Mesodermal cell (in vitro differentiated cells): ENCODE data around the gene NFKB2.
A peak's percentile ranks its signal among the peaks of the same experiment; 100 is the strongest.

Experiments used
- H3K27ac ChIP-seq: 2 replicates; pipeline ENCODE4 v1.7.0; 2013; ENCODE audit warnings: mild to moderate bottlenecking, low read depth, low read length, moderate library complexity; ENCODE audit not compliant: severe bottlenecking
- H3K36me3 ChIP-seq: 2 replicates; pipeline ENCODE4 v1.7.1; 2013; ENCODE audit warnings: mild to moderate bottlenecking, low read length, moderate library complexity; ENCODE audit not compliant: control insufficient read depth, insufficient read depth
- H3K4me1 ChIP-seq: one replicate; pipeline ENCODE4 v1.7.1; 2013; ENCODE audit warnings: mild to moderate bottlenecking, low read length; ENCODE audit not compliant: insufficient read depth, control insufficient read depth, poor library complexity, severe bottlenecking
- H3K4me3 ChIP-seq: 2 replicates; pipeline ENCODE4 v1.7.0; 2013; ENCODE audit warnings: low read length, control low read depth, mild to moderate bottlenecking; ENCODE audit not compliant: insufficient read depth, poor library complexity, severe bottlenecking; ENCODE audit errors: extremely low read depth
- H3K9me3 ChIP-seq: 2 replicates; pipeline ENCODE4 v1.7.1; 2013; ENCODE audit warnings: mild to moderate bottlenecking, low read length, moderate library complexity; ENCODE audit not compliant: control insufficient read depth
- WGBS, 2 experiments: methylation state at CpG; one replicate each; pipeline ENCODE4 v1.1.5; 2013; ENCODE audit warnings: missing lambda C conversion rate in 2 of 2; ENCODE audit not compliant: insufficient coverage in 2 of 2; 5-methylcytosine and 5-hydroxymethylcytosine counted together

Gene NFKB2

GRCh38 chr10:102376901-102377300 lies 18.6 kb upstream of the NFKB2 start:
- Histone ChIP-seq H3K9me3 (no peaks in the 10 kb centered on the region), H3K36me3 (peaks cover 84% of the 10 kb centered on the region), H3K4me3 (no peak overlapping the region), H3K4me1 (no peaks in the 10 kb centered on the region), H3K27ac (no peak overlapping the region)
- 97 to 98% methylated on average over 9 of the region's 12 CpGs for WGBS, 2 experiments

GRCh38 chr10:102379383-102379782 lies 16.1 kb upstream of the NFKB2 start:
- H3K9me3 ChIP-seq, result no peaks in the 10 kb centered on the region
- no peak overlapping the region for H3K27ac ChIP-seq
- peaks cover 75% of the 10 kb centered on the region for H3K36me3 ChIP-seq
- WGBS, 2 experiments, result 99% methylated on average over 6 of the region's 6 CpGs
- H3K4me1 ChIP-seq, result no peaks in the 10 kb centered on the region
- no peak overlapping the region for H3K4me3 ChIP-seq

DNA sequence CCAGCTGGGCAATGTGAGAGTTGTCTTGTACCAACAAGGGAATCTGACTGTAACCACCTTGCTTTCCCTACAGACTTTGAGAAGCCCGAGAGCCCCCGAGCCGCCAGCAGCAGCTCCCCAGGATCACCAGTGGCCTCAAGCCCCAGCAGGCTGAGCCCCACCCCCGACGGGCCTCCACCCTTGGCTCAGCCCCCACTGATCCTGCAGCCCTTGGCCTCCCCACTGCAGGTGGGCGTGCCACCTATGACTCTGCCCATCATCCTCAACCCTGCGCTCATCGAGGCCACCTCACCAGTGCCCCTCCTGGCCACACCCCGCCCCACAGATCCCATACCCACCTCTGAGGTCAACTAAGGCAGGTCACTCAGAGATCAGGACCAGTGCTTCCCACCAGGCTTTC lies 13.5 kb upstream of the NFKB2 start:
- Histone ChIP-seq H3K9me3 (no peaks in the 10 kb centered on the region), H3K4me3 (no peak overlapping the region), H3K36me3 (peaks cover 53% of the 10 kb centered on the region), H3K27ac (no peak overlapping the region), H3K4me1 (no peaks in the 10 kb centered on the region)
- WGBS, 2 experiments, result 95 to 99% methylated on average over 8 of the region's 9 CpGs

DNA sequence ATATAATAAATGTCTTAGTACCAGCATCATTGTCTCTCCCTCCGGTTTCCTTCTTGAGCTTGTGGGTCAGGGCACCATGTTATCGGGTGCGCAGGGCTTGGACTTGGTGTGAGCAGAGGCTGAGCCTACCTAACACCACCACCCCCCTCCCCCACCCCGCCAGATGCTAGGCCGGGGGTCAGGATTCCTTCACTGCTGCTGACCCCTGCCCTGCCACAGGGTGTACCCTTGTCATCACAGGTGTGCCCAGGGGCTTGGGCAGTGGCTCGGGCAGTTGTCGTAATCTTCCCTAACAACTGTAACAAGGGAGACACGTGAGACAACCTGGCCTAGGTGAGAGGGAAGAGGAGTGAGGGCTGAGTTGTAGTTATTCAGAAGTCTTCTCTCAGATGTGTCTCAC lies 12.6 kb upstream of the NFKB2 start:
- no peaks in the 10 kb centered on the region for H3K4me1 ChIP-seq
- no peaks in the 10 kb centered on the region for H3K9me3 ChIP-seq
- no peak overlapping the region for H3K4me3 ChIP-seq
- peaks cover 49% of the 10 kb centered on the region for H3K36me3 ChIP-seq
- WGBS, 2 experiments, result 100% methylated on average over 5 of the region's 8 CpGs
- no peak overlapping the region for H3K27ac ChIP-seq

DNA sequence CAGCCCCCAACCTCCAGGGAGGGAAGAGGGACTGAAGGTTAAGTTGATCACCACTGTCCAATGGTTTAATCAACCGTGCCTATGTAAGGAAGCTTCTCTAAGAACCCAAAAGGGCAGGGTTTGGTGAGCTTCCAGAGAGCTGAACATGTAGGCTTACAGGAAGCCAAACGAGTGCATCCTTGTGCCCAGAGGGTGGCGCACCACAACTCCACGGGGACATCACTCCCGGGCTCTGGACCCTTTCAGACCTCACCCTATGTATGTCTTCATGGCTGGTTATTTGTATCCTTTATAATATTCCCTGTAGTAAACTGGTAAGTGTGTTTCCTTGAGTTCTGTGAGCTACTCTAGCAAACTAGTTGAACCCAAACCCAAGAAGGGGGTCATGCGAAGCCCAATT lies 11.5 kb upstream of the NFKB2 start:
- no peak overlapping the region for H3K27ac ChIP-seq
- no peaks in the 10 kb centered on the region for H3K9me3 ChIP-seq
- peaks cover 37% of the 10 kb centered on the region for H3K36me3 ChIP-seq
- 61 to 76% methylated on average over 3 to 4 of the region's 6 CpGs for WGBS, 2 experiments
- no peak overlapping the region for H3K4me3 ChIP-seq
- no peaks in the 10 kb centered on the region for H3K4me1 ChIP-seq

DNA sequence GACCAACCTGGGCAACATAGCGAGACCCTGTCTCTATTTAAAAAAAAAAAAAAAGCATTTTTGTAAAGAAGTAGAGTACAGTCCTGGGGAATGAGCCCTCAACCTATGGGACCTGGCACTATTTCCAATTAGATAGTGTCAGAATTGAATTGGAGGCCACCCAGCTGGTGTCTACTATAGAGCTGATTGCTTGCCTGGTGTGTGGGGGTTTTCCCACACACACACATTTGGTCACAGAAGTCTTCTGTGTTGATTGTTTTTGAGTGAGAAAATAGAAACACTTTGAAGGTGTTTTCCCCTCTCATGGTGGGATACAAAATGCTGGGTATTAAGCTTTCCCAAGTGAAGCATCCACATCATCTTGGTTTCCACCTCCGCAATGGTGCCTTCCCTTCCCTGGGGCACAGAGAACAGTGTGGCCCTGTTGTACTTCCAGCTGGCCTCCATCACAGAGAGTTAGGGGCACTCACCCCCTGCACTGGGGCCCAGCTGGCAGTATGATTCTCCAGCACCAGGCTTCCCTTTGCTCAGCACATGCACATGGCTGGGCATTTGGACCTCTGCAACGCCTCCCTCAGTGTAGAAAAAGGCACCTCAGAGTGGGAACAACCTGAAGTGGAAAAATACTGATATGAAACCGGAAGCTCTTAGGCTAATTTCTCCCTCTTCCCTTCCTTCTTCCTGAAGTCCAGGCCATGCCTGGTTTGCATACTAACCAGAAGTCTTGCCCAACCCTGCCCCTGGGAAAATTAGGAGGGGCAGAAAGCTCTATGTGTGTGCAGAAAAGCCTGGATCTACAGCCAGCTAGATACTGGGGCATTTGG lies 10.7 kb upstream of the NFKB2 start:
- no peaks in the 10 kb centered on the region for H3K4me1 ChIP-seq
- no peaks in the 10 kb centered on the region for H3K9me3 ChIP-seq
- H3K36me3 ChIP-seq, result peaks cover 29% of the 10 kb centered on the region
- no peak overlapping the region for H3K4me3 ChIP-seq
- no peak overlapping the region for H3K27ac ChIP-seq
- 79 to 92% methylated on average over 2 to 4 of the region's 4 CpGs for WGBS, 2 experiments

DNA sequence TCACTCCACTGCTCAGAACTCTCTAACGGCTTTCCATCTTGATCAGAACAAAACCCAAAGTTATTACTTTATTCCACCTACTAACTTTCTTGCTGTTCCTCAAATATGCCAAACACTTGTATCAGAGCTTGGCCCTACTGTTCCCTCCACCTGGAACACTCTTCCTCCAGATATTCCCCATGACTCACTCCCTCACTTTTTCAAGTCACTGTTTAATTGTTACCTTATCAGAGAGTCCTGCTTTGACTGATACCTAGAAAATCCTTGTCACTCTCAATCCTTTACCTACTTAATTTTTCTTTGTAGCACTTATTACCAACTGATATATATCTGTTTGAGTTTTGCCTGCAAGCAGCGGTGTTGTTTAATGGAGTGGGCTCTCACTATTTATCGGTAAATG lies 5.6 kb upstream of the NFKB2 start:
- H3K9me3 ChIP-seq, result no peaks in the 10 kb centered on the region
- H3K36me3 ChIP-seq, result no peaks in the 10 kb centered on the region
- H3K27ac ChIP-seq, result no peak overlapping the region
- WGBS, 2 experiments, result 96 to 100% methylated on average over 1 to 3 of the region's 3 CpGs
- peaks cover 3% of the 10 kb centered on the region for H3K4me1 ChIP-seq
- no peak overlapping the region for H3K4me3 ChIP-seq

GRCh38 chr10:102392306-102392705 lies 3.2 kb upstream of the NFKB2 start:
- H3K4me1 ChIP-seq, result peaks cover 11% of the 10 kb centered on the region
- H3K9me3 ChIP-seq, result no peaks in the 10 kb centered on the region
- H3K36me3 ChIP-seq, result no peaks in the 10 kb centered on the region
- 78 to 79% methylated on average over 4 to 5 of the region's 5 CpGs for WGBS, 2 experiments
- no peak overlapping the region for H3K4me3 ChIP-seq
- H3K27ac ChIP-seq, result no peak overlapping the region

DNA sequence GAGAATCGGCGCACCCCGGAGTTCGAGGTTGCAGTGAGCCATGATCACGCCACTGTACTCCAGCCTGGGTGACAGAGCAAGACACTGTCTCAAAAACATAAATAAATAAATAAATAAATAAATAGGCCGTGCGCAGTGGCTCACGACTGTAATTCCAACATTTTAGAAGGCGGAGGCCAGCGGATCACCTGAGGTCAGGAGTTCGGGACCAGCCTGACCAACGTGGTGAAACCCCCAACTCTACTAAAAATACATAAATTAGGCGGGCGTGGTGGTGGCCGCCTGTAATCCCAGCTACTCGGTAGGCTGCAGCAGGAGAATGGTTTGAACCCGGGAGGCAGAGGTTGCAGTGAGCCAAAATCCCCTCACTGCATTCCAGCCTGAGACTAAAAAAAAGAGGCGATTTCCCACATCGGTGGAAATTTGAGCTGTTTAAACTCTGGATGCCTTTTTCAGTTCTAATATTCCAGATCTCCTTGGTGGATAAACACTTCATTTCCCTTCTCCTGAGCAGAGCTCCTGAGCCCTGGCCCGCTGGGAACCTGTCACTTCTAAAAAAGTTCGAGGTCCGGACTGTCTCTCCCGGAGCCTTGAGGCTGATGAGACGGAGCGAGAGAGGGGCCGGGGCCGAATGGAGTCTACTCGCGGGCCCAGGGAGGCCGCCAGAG lies 2.0 kb upstream of the NFKB2 start:
- 32 to 37% methylated on average over 17 to 25 of the region's 30 CpGs for WGBS, 2 experiments
- Histone ChIP-seq H3K4me3 (peak overlapping the region; percentile 71), H3K27ac (peak overlapping the region; percentile 73)

GRCh38 chr10:102394079-102394800 lies 1.3 kb upstream of the NFKB2 start:
- peaks cover 11% of the 10 kb centered on the region for H3K4me1 ChIP-seq
- 0 to 1% methylated on average over 59 to 61 of the region's 71 CpGs for WGBS, 2 experiments
- H3K27ac ChIP-seq, result peak overlapping the region; percentile 73

More for the DNA sequence above, 2.0 kb upstream of the NFKB2 start:
- no peaks in the 10 kb centered on the region for H3K9me3 ChIP-seq
- peaks cover 11% of the 10 kb centered on the region for H3K4me1 ChIP-seq
- peaks cover 10% of the 10 kb centered on the region for H3K36me3 ChIP-seq

More at GRCh38 chr10:102394079-102394800, 1.3 kb upstream of the NFKB2 start:
- peak overlapping the region; percentile 71 for H3K4me3 ChIP-seq
- peaks cover 13% of the 10 kb centered on the region for H3K36me3 ChIP-seq
- no peaks in the 10 kb centered on the region for H3K9me3 ChIP-seq
